ENCODE measurements around the gene LBHD2. TPM values are rescaled to one million over a fixed set of nuclear protein-coding genes. Genes with fewer than 3 reads are reported as not detected.

LBHD2 gene
- total and polyA plus RNA-seq, 2 of the 8 experiments (the other 6 are each of a cell fraction or from before 2014, with no cell fraction given), result not detected

GRCh38 chr14:103104389-103104653, 20.3 kb downstream of the LBHD2 start:
- Histone ChIP-seq H3K23me2 (ENCODE audit: low read depth, low read length) (peaks cover 3% of the 10 kb centered on the region; the same call in 1 of the 2 replicates), H3K23ac (ENCODE audit: insufficient read length) (no peak overlapping the region), H3K18ac (ENCODE audit: extremely low read depth, low read length) (no peak overlapping the region), H2AK5ac (ENCODE audit: low read depth, low read length) (no peak overlapping the region), H2AFZ (ENCODE audit: low read length) (no peak overlapping the region), H3K4me3 (ENCODE audit: extremely low read depth in 1 of 4, insufficient read depth in 2 of 4, low read depth in 3 of 4, low read length in 4 of 4) (peak overlapping the region in 1 of 4 experiments; percentile 39; a peak in 2 of 8 replicates), H2BK5ac (ENCODE audit: low read depth, low read length) (no peak overlapping the region), H3K36me3 (ENCODE audit: control insufficient read depth in 2 of 4, insufficient read depth in 4 of 4, low read length in 3 of 4) (no peaks in the 10 kb centered on the region), H4K5ac (ENCODE audit: insufficient read length, low read depth, low read length) (no peak overlapping the region), H4K91ac (replicated peaks; ENCODE audit: insufficient read length, low read length) (peak overlapping the region; percentile 74), H2BK15ac (ENCODE audit: low read length) (peak overlapping the region; percentile 95; the same call in 1 of the 2 replicates), H3K56ac (replicated peaks; ENCODE audit: insufficient read length, low read depth, low read length) (no peak overlapping the region), H3K79me2 (ENCODE audit: control insufficient read depth in 1 of 2, insufficient read depth in 2 of 2, low read length in 2 of 2) (no peaks in the 10 kb centered on the region), H3K4ac (replicated peaks; ENCODE audit: insufficient read length, low read depth, low read length) (no peak overlapping the region), H2BK12ac (ENCODE audit: low read depth, low read length) (peak overlapping the region; percentile 92; the same call in 1 of the 2 replicates), H3K4me1 (replicated peaks in 1 of 4; ENCODE audit: control insufficient read depth in 3 of 4, insufficient read depth in 4 of 4, low read length in 3 of 4) (peaks cover 0 to 31% (median 18%) of the 10 kb centered on the region in 4 experiments; a peak in 6 of 7 replicates), H2BK120ac (replicated peaks; ENCODE audit: low read depth, low read length) (no peak overlapping the region), H2BK20ac (ENCODE audit: low read length) (no peak overlapping the region), H3K4me2 (ENCODE audit: insufficient read depth in 1 of 2, low read depth in 2 of 2, low read length in 2 of 2) (peak overlapping the region; percentile 8 to 66; a peak in 3 of 4 replicates), H3K9ac (replicated peaks in 1 of 4; ENCODE audit: extremely low read depth in 1 of 4, low read depth in 3 of 4, low read length in 3 of 4) (no peak overlapping the region), H3K27ac (ENCODE audit: low read depth, low read length) (no peak overlapping the region), H3K79me1 (ENCODE audit: low read depth, low read length) (no peaks in the 10 kb centered on the region), H4K20me1 (replicated peaks in 1 of 2; ENCODE audit: control insufficient read depth in 1 of 2, insufficient read depth in 2 of 2, low read length in 2 of 2) (peaks cover 0 to 3% of the 10 kb centered on the region in 2 experiments), H3K14ac (ENCODE audit: insufficient read length) (no peak overlapping the region), H3K9me3 (ENCODE audit: insufficient read depth in 2 of 2, low read depth in 1 of 2, low read length in 1 of 2) (no peaks in the 10 kb centered on the region), H4K8ac (ENCODE audit: extremely low read depth, insufficient read depth, low read length) (peak overlapping the region; percentile 62; the same call in 1 of the 2 replicates), H3K27me3 (replicated peaks in 1 of 4; ENCODE audit: control insufficient read depth in 3 of 4, extremely low read depth in 1 of 4, insufficient read depth in 3 of 4, low read length in 3 of 4) (peaks cover 7 to 42% (median 34%) of the 10 kb centered on the region in 4 experiments)
- FAIRE-seq (no peak), DNase-seq (ENCODE audit: low read depth in 1 of 2, low spot score in 2 of 2) (no peak)
- CTCF ChIA-PET (ENCODE audit: partially characterized antibody), result interaction anchor here (0.7 to 10.4 kb wide), 51 partner anchors 8 to 426 kb away, joined by 3 to 276 read pairs (median 7); partner anchors contain the start of genes EXOC3L4, LBHD2 and TNFAIP2
- no peak for TF ChIP-seq SRF (IDR thresholded peaks at IDR 0.05; ENCODE audit: low read depth, low read length)
- TF ChIP-seq EZH2 (IDR thresholded peaks at IDR 0.05; ENCODE audit: low read depth, low read length, severe bottlenecking), result peak; percentile 58
- POLR2A ChIA-PET (ENCODE audit: partially characterized antibody), result interaction anchor here (0.6 to 2.5 kb wide), 12 partner anchors 14 to 419 kb away, joined by 3 to 14 read pairs (median 4); partner anchors contain the start of gene EIF5
- 75% methylated on average over 16 of the region's 20 CpGs; no CpG with 5 or more reads in 1 of the 2 experiments for WGBS, 2 experiments (ENCODE audit: extremely low coverage in 1 of 2, insufficient coverage in 1 of 2, insufficient read length in 1 of 2, insufficient replicate concordance in 2 of 2, low coverage in 1 of 2, low lambda C conversion rate in 2 of 2, missing lambda C conversion rate in 1 of 2)
